GM23248 (cell line): ENCODE results near the gene WWC1. TPM values are rescaled to one million over a fixed set of nuclear protein-coding genes. Genes with fewer than 3 reads are reported as not detected.

Source experiments
- DNase-seq: peaks from one replicate; pipeline ENCODE4 v3.0.0-alpha.2; 2015
- H2AFZ ChIP-seq: fragments of 200-600 bp; sonication (generic); 2 replicates; pipeline ENCODE4 v1.6.1; 2016; ENCODE audit warnings: antibody characterized with exemption
- H3F3A ChIP-seq: fragments of 200-600 bp; sonication (generic); 2 replicates; pipeline ENCODE4 v1.6.1; 2016; ENCODE audit warnings: mild to moderate bottlenecking, antibody characterized with exemption, mixed run types; ENCODE audit not compliant: insufficient read depth
- H3K27ac ChIP-seq: fragments of 200-600 bp; sonication (generic); 2 replicates; pipeline ENCODE4 v1.5.1; 2016; ENCODE audit warnings: mild to moderate bottlenecking
- H3K27me3 ChIP-seq: fragments of 200-600 bp; sonication (generic); replicated peaks from 2 replicates; pipeline ENCODE4 v1.6.1; 2016; ENCODE audit warnings: mild to moderate bottlenecking; ENCODE audit not compliant: insufficient read depth
- H3K36me3 ChIP-seq: fragments of 200-600 bp; sonication (generic); 2 replicates; pipeline ENCODE4 v1.6.1; 2016; ENCODE audit warnings: low read depth, mild to moderate bottlenecking
- H3K4me1 ChIP-seq: fragments of 200-600 bp; sonication (generic); 2 replicates; pipeline ENCODE4 v1.6.1; 2016; ENCODE audit warnings: mild to moderate bottlenecking; ENCODE audit not compliant: insufficient read depth
- H3K4me2 ChIP-seq: fragments of 200-600 bp; sonication (generic); one replicate; pipeline ENCODE4 v1.6.1; 2016; ENCODE audit warnings: mild to moderate bottlenecking; ENCODE audit not compliant: unreplicated experiment
- H3K4me3 ChIP-seq: fragments of 200-600 bp; sonication (generic); 2 replicates; pipeline ENCODE4 v1.5.1; 2016; ENCODE audit warnings: mild to moderate bottlenecking
- H3K79me2 ChIP-seq: fragments of 200-600 bp; sonication (generic); 2 replicates; pipeline ENCODE4 v1.6.1; 2016; ENCODE audit warnings: mild to moderate bottlenecking; ENCODE audit not compliant: insufficient read depth
- H3K9ac ChIP-seq: fragments of 200-600 bp; sonication (generic); 2 replicates; pipeline ENCODE4 v1.6.1; 2016; ENCODE audit warnings: mild to moderate bottlenecking
- H3K9me2 ChIP-seq: fragments of 200-600 bp; sonication (generic); 2 replicates; pipeline ENCODE4 v1.6.1; 2016; ENCODE audit warnings: mixed run types, mild to moderate bottlenecking, moderate library complexity; ENCODE audit not compliant: insufficient read depth
- H3K9me3 ChIP-seq: fragments of 200-600 bp; sonication (generic); one replicate; pipeline ENCODE4 v1.6.1; 2017; ENCODE audit warnings: low read depth
- H4K20me1 ChIP-seq: fragments of 200-600 bp; sonication (generic); 2 replicates; pipeline ENCODE4 v1.6.0; 2016; ENCODE audit not compliant: insufficient read depth
- EZH2 ChIP-seq: fragments of 200-600 bp; sonication (generic); IDR thresholded peaks from 2 replicates; pipeline ENCODE4 v1.6.1; 2018; ENCODE audit warnings: antibody characterized with exemption, mild to moderate bottlenecking; ENCODE audit not compliant: insufficient read depth, poor library complexity, severe bottlenecking
- EZH2phosphoT487 ChIP-seq: fragments of 200-600 bp; sonication (generic); IDR thresholded peaks from 2 replicates; pipeline ENCODE4 v1.6.1; 2018; ENCODE audit warnings: antibody characterized with exemption, moderate library complexity, mild to moderate bottlenecking, low read depth; ENCODE audit not compliant: insufficient read depth
- WGBS, 2 experiments: methylation state at CpG; one replicate each; pipeline ENCODE4 v1.1.6; 2015 to 2017; ENCODE audit warnings: low lambda C conversion rate in 2 of 2, low coverage in 1 of 2; ENCODE audit errors: missing lambda C conversion rate in 2 of 2; 5-methylcytosine and 5-hydroxymethylcytosine counted together
- in situ Hi-C: fragments of 300-500 bp; cut with MboI; formaldehyde crosslinking; loops from 2 replicates; pipeline ENCODE4 v1.15.0; 2020
- polyA plus RNA-seq: library from polyadenylated mRNA; unstranded; fragments of >200 nt; fragmentation: Nextera tagmentation; extraction: Ambion mirVana; gene quantifications from 2 replicates; pipeline ENCODE4 v1.2.1, GENCODE V29; 2016
- total RNA-seq: library from RNA; depleted of rRNA; stranded (reverse); fragments of >200 nt; shearing (Covaris generic); gene quantifications from 2 replicates; pipeline ENCODE4 v1.2.3, GENCODE V29; 2014

WWC1 gene
- total and polyA plus RNA-seq, 2 experiments from 2014 or later, result 1.8 to 7.1 TPM

GRCh38 chr5:168407211-168407610, 115.8 kb downstream of the WWC1 start:
- Histone ChIP-seq H3K9me2 (no peaks in the 10 kb centered on the region), H3K4me1 (peaks cover 30% of the 10 kb centered on the region), H3F3A (peaks cover 32% of the 10 kb centered on the region), H3K4me2 (no peak overlapping the region), H3K79me2 (no peaks in the 10 kb centered on the region), H4K20me1 (no peaks in the 10 kb centered on the region), H3K36me3 (no peaks in the 10 kb centered on the region), H3K9ac (no peak overlapping the region), H3K27me3 (no peaks in the 10 kb centered on the region), H3K4me3 (no peak overlapping the region), H3K27ac (no peak overlapping the region), H3K9me3 (no peaks in the 10 kb centered on the region), H2AFZ (no peak overlapping the region)
- WGBS, 2 experiments, result 95 to 100% methylated on average over 1 of the region's 1 CpG
- in situ Hi-C loops, result no loop called here
- no peak for DNase-seq
- TF ChIP-seq EZH2phosphoT487 (no peak), EZH2 (no peak)

DNA sequence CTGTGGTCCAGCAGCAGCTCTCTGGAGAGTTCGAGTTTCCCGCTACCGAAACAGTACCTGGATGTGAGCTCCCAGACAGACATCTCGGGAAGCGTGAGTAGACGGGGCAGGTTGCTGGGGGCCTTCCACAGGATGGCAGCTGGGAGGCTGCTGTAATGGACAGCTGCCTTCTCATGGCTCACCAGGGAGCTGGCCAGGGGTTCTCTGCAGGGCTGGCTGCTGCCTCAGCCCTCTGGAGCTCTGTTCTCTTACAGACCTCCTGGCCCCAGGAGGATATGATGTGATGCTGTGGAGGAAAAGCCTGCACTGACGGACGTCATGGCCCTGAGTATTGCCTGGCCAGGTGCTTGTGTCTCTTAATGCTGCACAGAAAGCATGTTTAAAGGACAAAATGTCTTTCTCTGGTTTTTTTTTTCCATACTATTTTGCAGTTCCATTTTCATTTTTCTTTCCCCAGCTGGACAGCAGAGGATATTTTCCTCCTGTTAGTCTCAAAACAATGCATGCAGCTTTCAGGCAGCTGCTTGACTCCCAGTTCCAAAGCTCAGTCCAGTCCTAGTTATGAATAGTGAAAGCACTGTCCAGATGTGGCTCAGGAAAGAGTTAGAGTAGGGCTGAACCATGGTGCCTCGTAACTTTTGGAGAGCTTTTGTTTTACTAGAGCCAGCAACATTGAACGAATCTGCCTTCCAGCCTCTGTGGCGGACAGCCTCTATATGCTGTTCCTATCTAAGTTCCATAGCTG, 117.3 kb downstream of the WWC1 start:
- WGBS, 2 experiments, result 81 to 90% methylated on average over 11 of the region's 11 CpGs
- no peak overlapping the region for H3K9ac ChIP-seq
- no peak overlapping the region for H3K27ac ChIP-seq

DNA sequence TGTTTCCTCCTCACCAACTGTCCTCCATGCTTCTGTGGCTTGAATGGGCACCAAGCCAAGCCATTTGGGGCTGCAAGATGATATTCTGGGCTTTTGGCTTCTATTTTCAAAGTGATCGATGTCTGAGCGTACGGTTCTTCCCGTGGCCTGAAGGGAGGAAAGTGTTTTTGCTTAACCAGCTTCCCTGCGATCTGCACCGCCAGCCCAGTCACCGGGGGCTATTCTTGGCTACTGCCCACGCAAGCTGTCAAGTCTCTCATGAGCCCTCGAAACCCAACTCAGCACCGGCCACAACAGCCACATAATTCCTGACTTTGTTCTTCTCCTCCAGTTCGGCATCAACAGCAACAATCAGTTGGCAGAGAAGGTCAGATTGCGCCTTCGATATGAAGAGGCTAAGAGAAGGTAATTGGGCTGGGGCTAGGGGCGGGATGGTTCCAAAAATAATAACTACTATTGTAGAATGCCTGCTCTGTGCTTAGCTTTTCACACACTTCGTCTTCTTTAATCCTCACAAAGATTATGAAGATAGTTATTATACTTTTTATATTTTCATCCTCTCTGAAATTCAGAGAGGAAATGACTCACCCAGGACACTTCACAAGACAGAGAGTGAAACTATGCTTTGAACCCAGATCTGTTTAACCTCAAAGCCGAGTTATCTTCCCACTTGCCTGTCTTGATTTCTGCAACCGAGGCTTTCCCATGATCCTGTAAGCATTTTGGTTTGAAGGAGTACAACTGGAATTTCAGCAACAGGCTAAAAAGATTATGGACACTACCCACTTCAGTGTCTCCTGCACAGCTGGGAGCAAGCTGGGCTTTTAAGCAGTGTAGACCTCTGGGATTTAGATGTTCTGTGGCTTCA, 118.4 kb downstream of the WWC1 start:
- TF ChIP-seq EZH2phosphoT487 (no peak), EZH2 (no peak)
- Histone ChIP-seq H3K36me3 (no peaks in the 10 kb centered on the region), H3F3A (peaks cover 29% of the 10 kb centered on the region), H3K4me3 (peak overlapping the region; percentile 2; the same call in 1 of the 2 replicates), H3K9ac (no peak overlapping the region), H3K4me1 (peaks cover 18% of the 10 kb centered on the region), H2AFZ (no peak overlapping the region), H4K20me1 (no peaks in the 10 kb centered on the region), H3K4me2 (peak overlapping the region; percentile 57), H3K9me2 (no peaks in the 10 kb centered on the region), H3K27me3 (no peaks in the 10 kb centered on the region), H3K9me3 (no peaks in the 10 kb centered on the region), H3K27ac (0 out of 2 replicates have a peak overlapping the region, but pooled peaks have one; percentile 8), H3K79me2 (no peaks in the 10 kb centered on the region)
- in situ Hi-C loops, result no loop called here
- peak; percentile 71 for DNase-seq
- 60 to 62% methylated on average over 17 of the region's 17 CpGs for whole genome bisulfite sequencing, 2 experiments

More for the DNA sequence above, 117.3 kb downstream of the WWC1 start:
- no peak for TF ChIP-seq EZH2
- no peak for TF ChIP-seq EZH2phosphoT487
- H3K79me2 ChIP-seq, result no peaks in the 10 kb centered on the region
- no peak overlapping the region for H2AFZ ChIP-seq
- no peaks in the 10 kb centered on the region for H4K20me1 ChIP-seq
- H3F3A ChIP-seq, result peaks cover 32% of the 10 kb centered on the region
- H3K9me2 ChIP-seq, result no peaks in the 10 kb centered on the region
- H3K4me2 ChIP-seq, result no peak overlapping the region
- in situ Hi-C loops, result no loop called here
- no peaks in the 10 kb centered on the region for H3K36me3 ChIP-seq
- H3K4me3 ChIP-seq, result no peak overlapping the region
- no peaks in the 10 kb centered on the region for H3K9me3 ChIP-seq
- DNase-seq, result no peak
- H3K4me1 ChIP-seq, result peaks cover 29% of the 10 kb centered on the region
- H3K27me3 ChIP-seq, result no peaks in the 10 kb centered on the region

- Histone ChIP-seq H3K79me2 (no peaks in the 10 kb centered on the region), H3K27me3 (no peaks in the 10 kb centered on the region), H2AFZ (no peak overlapping the region), H3F3A (peaks cover 25% of the 10 kb centered on the region), H3K4me2 (no peak overlapping the region), H3K27ac (no peak overlapping the region), H3K9ac (no peak overlapping the region), H3K4me3 (no peak overlapping the region), H3K9me3 (no peaks in the 10 kb centered on the region), H4K20me1 (no peaks in the 10 kb centered on the region), H3K36me3 (no peaks in the 10 kb centered on the region), H3K4me1 (peaks cover 16% of the 10 kb centered on the region), H3K9me2 (no peaks in the 10 kb centered on the region)
- no peak for DNase-seq
- TF ChIP-seq EZH2phosphoT487, result no peak
- TF ChIP-seq EZH2, result no peak
- 96 to 97% methylated on average over 3 of the region's 3 CpGs for WGBS, 2 experiments
- in situ Hi-C loops, result no loop called here
These were observed 120.4 kb downstream of the WWC1 start for GRCh38 chr5:168411871-168412270.
